Thyroid gland (tissue), 4 donors: Measurements from ENCODE around the gene MYO1E. TPM values are rescaled to one million over a fixed set of nuclear protein-coding genes. Genes with fewer than 3 reads are reported as not detected.

Experiments used
- DNase-seq, 2 donors: peaks; one replicate each; pipeline ENCODE4 v3.0.0-alpha.2; 2019
- H3K27ac ChIP-seq, 3 donors: fragments of 200-600 bp; sonication (generic); 1 replicate in 2 of 3; 2 replicates in 1 of 3; pipeline ENCODE4 v1.5.1; 2016 to 2019; ENCODE audit warnings: mild to moderate bottlenecking in 1 of 3, moderate library complexity in 1 of 3
- H3K27me3 ChIP-seq: fragments of 200-600 bp; sonication (generic); one replicate; pipeline ENCODE4 v1.5.1; 2019
- H3K36me3 ChIP-seq, 2 donors: fragments of 200-600 bp; sonication (generic); one replicate each; pipeline ENCODE4 v1.5.1; 2016 to 2019
- H3K4me1 ChIP-seq, 2 donors: fragments of 200-600 bp; sonication (generic); one replicate each; pipeline ENCODE4 v1.5.1; 2017 to 2019
- H3K4me3 ChIP-seq, 3 donors: fragments of 200-600 bp; sonication (generic); replicated peaks in 1 of 3; 1 replicate in 2 of 3; 2 replicates in 1 of 3; pipeline ENCODE4 v1.5.1; 2016; ENCODE audit warnings: mild to moderate bottlenecking in 1 of 3
- H3K9me3 ChIP-seq: fragments of 200-600 bp; sonication (generic); one replicate; pipeline ENCODE4 v1.5.1; 2017
- CTCF ChIP-seq, 6 experiments: fragments of 200-600 bp in 3 of 6; fragments of 450-650 bp in 3 of 6; sonication (generic) in 3 of 6; IDR thresholded peaks; one replicate each; pipeline ENCODE4 v1.5.1; 2016 to 2019; ENCODE audit warnings: antibody characterized with exemption in 6 of 6, mild to moderate bottlenecking in 2 of 6, inconsistent platforms in 1 of 6, moderate library complexity in 1 of 6
- POLR2A ChIP-seq, 2 donors: fragments of 450-650 bp; IDR thresholded peaks; one replicate each; pipeline ENCODE4 v1.6.1; 2017; ENCODE audit warnings: antibody characterized with exemption in 2 of 2, mild to moderate bottlenecking in 2 of 2, moderate library complexity in 1 of 2
- WGBS, 2 donors: methylation state at CpG; one replicate each; pipeline ENCODE4 v1.1.5; 2017; 5-methylcytosine and 5-hydroxymethylcytosine counted together
- intact Hi-C: fragments of 100-400 bp; cut with DNase I; formaldehyde crosslinking; loops from one replicate; pipeline ENCODE4 v1.15.1; 2023
- total RNA-seq, 4 donors: library from RNA; depleted of rRNA; stranded (reverse); fragments of >200 nt; gene quantifications; one replicate each; pipeline ENCODE4 v1.2.3, GENCODE V29; 2016

MYO1E gene
- total RNA-seq, 4 donors from 2014 or later, result 19.5 to 56.6 (median 34.6) TPM

GRCh38 chr15:59218710-59219109, 154.0 kb downstream of the MYO1E start:
- Histone ChIP-seq H3K27me3 (no peaks in the 10 kb centered on the region), H3K27ac (no peak overlapping the region), H3K36me3 (peaks cover 0 to 10% of the 10 kb centered on the region in 2 donors), H3K4me3 (no peak overlapping the region), H3K9me3 (no peaks in the 10 kb centered on the region), H3K4me1 (peaks cover 0 to 12% of the 10 kb centered on the region in 2 donors)
- 86 to 89% methylated on average over 3 of the region's 3 CpGs for WGBS, 2 donors
- intact Hi-C loops, result no loop called here
- TF ChIP-seq POLR2A (IDR thresholded peaks at IDR 0.05) (no peak), CTCF (IDR thresholded peaks at IDR 0.05) (no peak)
- no peak for DNase-seq

- Histone ChIP-seq H3K27me3 (no peaks in the 10 kb centered on the region), H3K9me3 (no peaks in the 10 kb centered on the region), H3K27ac (no peak overlapping the region), H3K4me3 (no peak overlapping the region), H3K4me1 (peaks cover 0 to 5% of the 10 kb centered on the region in 2 donors), H3K36me3 (peaks cover 0 to 10% of the 10 kb centered on the region in 2 donors)
- TF ChIP-seq CTCF (IDR thresholded peaks at IDR 0.05) (no peak), POLR2A (IDR thresholded peaks at IDR 0.05) (no peak)
- WGBS, 2 donors, result 86 to 93% methylated on average over 14 of the region's 14 CpGs
- no peak for DNase-seq
- intact Hi-C loops, result no loop called here
Observed at GRCh38 chr15:59217876-59218498, 154.7 kb downstream of the MYO1E start.

- H3K36me3 ChIP-seq, result peaks cover 0 to 10% of the 10 kb centered on the region in 2 donors
- intact Hi-C loops, result no loop called here
- H3K27me3 ChIP-seq, result no peaks in the 10 kb centered on the region
- H3K9me3 ChIP-seq, result no peaks in the 10 kb centered on the region
- 96 to 97% methylated on average over 5 of the region's 5 CpGs for WGBS, 2 donors
- H3K4me3 ChIP-seq, result no peak overlapping the region
- DNase-seq, result no peak
- no peak overlapping the region for H3K27ac ChIP-seq
- H3K4me1 ChIP-seq, result no peaks in the 10 kb centered on the region
- TF ChIP-seq POLR2A (IDR thresholded peaks at IDR 0.05), result no peak
- TF ChIP-seq CTCF (IDR thresholded peaks at IDR 0.05), result no peak
Observed at GRCh38 chr15:59216911-59217310, 155.8 kb downstream of the MYO1E start.

GRCh38 chr15:59210186-59210585, 162.5 kb downstream of the MYO1E start:
- Histone ChIP-seq H3K27ac (no peak overlapping the region), H3K4me1 (no peaks in the 10 kb centered on the region), H3K4me3 (no peak overlapping the region), H3K9me3 (no peaks in the 10 kb centered on the region), H3K27me3 (no peaks in the 10 kb centered on the region), H3K36me3 (peaks cover 10 to 25% of the 10 kb centered on the region in 2 donors)
- no peak for DNase-seq
- intact Hi-C loops, result no loop called here
- 97 to 98% methylated on average over 2 of the region's 2 CpGs for WGBS, 2 donors
- no peak for TF ChIP-seq POLR2A (IDR thresholded peaks at IDR 0.05)
- no peak for TF ChIP-seq CTCF (IDR thresholded peaks at IDR 0.05)

GRCh38 chr15:59208613-59209249, 163.9 kb downstream of the MYO1E start:
- H3K36me3 ChIP-seq, result peaks cover 10 to 24% of the 10 kb centered on the region in 2 donors
- no peaks in the 10 kb centered on the region for H3K4me1 ChIP-seq
- intact Hi-C loops, result no loop called here
- no peak overlapping the region for H3K4me3 ChIP-seq
- DNase-seq, result no peak
- H3K9me3 ChIP-seq, result no peaks in the 10 kb centered on the region
- TF ChIP-seq CTCF (IDR thresholded peaks at IDR 0.05) (no peak), POLR2A (IDR thresholded peaks at IDR 0.05) (no peak)
- no peaks in the 10 kb centered on the region for H3K27me3 ChIP-seq
- no peak overlapping the region for H3K27ac ChIP-seq
- WGBS, 2 donors, result 74 to 90% methylated on average over 7 of the region's 7 CpGs
